Measurements from ENCODE around the gene MAN2A2. TPM values are rescaled to one million over a fixed set of nuclear protein-coding genes. Genes with fewer than 3 reads are reported as not detected.
"Not testable (repeated sequence)": the region's sequence is repeated elsewhere in the genome, so short reads cannot be mapped to it uniquely, and the experiment has no call there.

The MAN2A2 gene
- total and polyA plus RNA-seq, 2 donors (not counting 1 experiment from before 2014, with no cell fraction given), result 11.3 to 36.0 TPM

GRCh38 chr15:90924375-90924774 lies 21.3 kb downstream of the MAN2A2 start:
- no peaks in the 10 kb centered on the region for H3K9me3 ChIP-seq (ENCODE audit: control insufficient read depth, insufficient read depth, low read depth, low read length)
- no peak overlapping the region for H3K27ac ChIP-seq (ENCODE audit: insufficient read depth, low read length)
- no peak overlapping the region for H3K4me2 ChIP-seq (ENCODE audit: extremely low read depth, insufficient read depth, low read length)
- H3K4me1 ChIP-seq (ENCODE audit: control insufficient read depth, extremely low read depth, insufficient read depth, low read length), result no peaks in the 10 kb centered on the region
- H3K9ac ChIP-seq (ENCODE audit: insufficient read depth, low read length), result no peak overlapping the region
- no peak for DNase-seq (ENCODE audit: low read depth in 2 of 2)
- TF ChIP-seq EZH2 (IDR thresholded peaks at IDR 0.05; ENCODE audit: low read length, missing control alignments) (no peak), CTCF (conservative IDR thresholded peaks at IDR 0.05 in 1 of 2, IDR thresholded peaks at IDR 0.05 in 1 of 2; ENCODE audit: low read depth in 1 of 2, low read length in 2 of 2) (no peak)
- H3K36me3 ChIP-seq (ENCODE audit: control insufficient read depth, insufficient read depth, low read length), result peaks cover 7% of the 10 kb centered on the region
- H2AFZ ChIP-seq (ENCODE audit: low read length), result no peak overlapping the region
- no peaks in the 10 kb centered on the region for H3K79me2 ChIP-seq (ENCODE audit: control insufficient read depth, insufficient read depth, low read length)
- H3K4me3 ChIP-seq (replicated peaks in 1 of 4; ENCODE audit: control extremely low read depth in 1 of 4, insufficient read depth in 1 of 4, low read depth in 3 of 4, low read length in 4 of 4), result no peak overlapping the region
- H3K27me3 ChIP-seq (ENCODE audit: control insufficient read depth, insufficient read depth, low read length), result no peaks in the 10 kb centered on the region
- no peaks in the 10 kb centered on the region for H4K20me1 ChIP-seq (ENCODE audit: control insufficient read depth, extremely low read depth, insufficient read depth, low read length)

- not testable (repeated sequence) for H4K20me1 ChIP-seq (ENCODE audit: control insufficient read depth, extremely low read depth, insufficient read depth, low read length); H3K4me2 ChIP-seq (ENCODE audit: extremely low read depth, insufficient read depth, low read length); H3K4me3 ChIP-seq (replicated peaks in 1 of 4; ENCODE audit: control extremely low read depth in 1 of 4, insufficient read depth in 1 of 4, low read depth in 3 of 4, low read length in 4 of 4); H3K27ac ChIP-seq (ENCODE audit: insufficient read depth, low read length); H3K36me3 ChIP-seq (ENCODE audit: control insufficient read depth, insufficient read depth, low read length); H3K27me3 ChIP-seq (ENCODE audit: control insufficient read depth, insufficient read depth, low read length); H3K9me3 ChIP-seq (ENCODE audit: control insufficient read depth, insufficient read depth, low read depth, low read length); H3K4me1 ChIP-seq (ENCODE audit: control insufficient read depth, extremely low read depth, insufficient read depth, low read length); H3K79me2 ChIP-seq (ENCODE audit: control insufficient read depth, insufficient read depth, low read length); DNase-seq (ENCODE audit: low read depth in 2 of 2); H2AFZ ChIP-seq (ENCODE audit: low read length); H3K9ac ChIP-seq (ENCODE audit: insufficient read depth, low read length)
Observed at GRCh38 chr15:90926766-90927165, 23.7 kb downstream of the MAN2A2 start.

- not testable (repeated sequence) for H3K27me3 ChIP-seq (ENCODE audit: control insufficient read depth, insufficient read depth, low read length); H3K4me1 ChIP-seq (ENCODE audit: control insufficient read depth, extremely low read depth, insufficient read depth, low read length); H2AFZ ChIP-seq (ENCODE audit: low read length); H3K79me2 ChIP-seq (ENCODE audit: control insufficient read depth, insufficient read depth, low read length); H3K4me3 ChIP-seq (replicated peaks in 1 of 4; ENCODE audit: control extremely low read depth in 1 of 4, insufficient read depth in 1 of 4, low read depth in 3 of 4, low read length in 4 of 4); DNase-seq (ENCODE audit: low read depth in 2 of 2); H3K9ac ChIP-seq (ENCODE audit: insufficient read depth, low read length); H4K20me1 ChIP-seq (ENCODE audit: control insufficient read depth, extremely low read depth, insufficient read depth, low read length); H3K36me3 ChIP-seq (ENCODE audit: control insufficient read depth, insufficient read depth, low read length); H3K27ac ChIP-seq (ENCODE audit: insufficient read depth, low read length); H3K4me2 ChIP-seq (ENCODE audit: extremely low read depth, insufficient read depth, low read length); H3K9me3 ChIP-seq (ENCODE audit: control insufficient read depth, insufficient read depth, low read depth, low read length)
Observed at GRCh38 chr15:90928106-90928505, 25.0 kb downstream of the MAN2A2 start.

- DNase-seq (ENCODE audit: low read depth in 2 of 2), result no peak
- H3K9me3 ChIP-seq (ENCODE audit: control insufficient read depth, insufficient read depth, low read depth, low read length), result no peaks in the 10 kb centered on the region
- TF ChIP-seq EZH2 (IDR thresholded peaks at IDR 0.05; ENCODE audit: low read length, missing control alignments) (no peak), CTCF (conservative IDR thresholded peaks at IDR 0.05 in 1 of 2, IDR thresholded peaks at IDR 0.05 in 1 of 2; ENCODE audit: low read depth in 1 of 2, low read length in 2 of 2) (no peak)
- no peaks in the 10 kb centered on the region for H3K79me2 ChIP-seq (ENCODE audit: control insufficient read depth, insufficient read depth, low read length)
- peak overlapping the region; percentile 43 for H3K9ac ChIP-seq (ENCODE audit: insufficient read depth, low read length)
- H3K4me1 ChIP-seq (ENCODE audit: control insufficient read depth, extremely low read depth, insufficient read depth, low read length), result peaks cover 8% of the 10 kb centered on the region
- H3K27me3 ChIP-seq (ENCODE audit: control insufficient read depth, insufficient read depth, low read length), result no peaks in the 10 kb centered on the region
- peak overlapping the region; percentile 18 to 71 (median 48) for H3K4me3 ChIP-seq (replicated peaks in 1 of 4; ENCODE audit: control extremely low read depth in 1 of 4, insufficient read depth in 1 of 4, low read depth in 3 of 4, low read length in 4 of 4)
- peak overlapping the region; percentile 5 for H2AFZ ChIP-seq (ENCODE audit: low read length)
- no peaks in the 10 kb centered on the region for H3K36me3 ChIP-seq (ENCODE audit: control insufficient read depth, insufficient read depth, low read length)
- H3K27ac ChIP-seq (ENCODE audit: insufficient read depth, low read length), result peak overlapping the region; percentile 68
- H4K20me1 ChIP-seq (ENCODE audit: control insufficient read depth, extremely low read depth, insufficient read depth, low read length), result no peaks in the 10 kb centered on the region
- peak overlapping the region; percentile 65 for H3K4me2 ChIP-seq (ENCODE audit: extremely low read depth, insufficient read depth, low read length)
Observed at GRCh38 chr15:90929246-90930019, 26.3 kb downstream of the MAN2A2 start.
